NCI-H2227 treated with DMSO at 0.1 percent for 48 hours (cell line): Measurements from ENCODE around the gene FARP1.
"Not testable (repeated sequence)": the region's sequence is repeated elsewhere in the genome, so short reads cannot be mapped to it uniquely, and the experiment has no call there.

Experiments
- DNase-seq: peaks from one replicate; lab custom pipeline; 2025; lab: John Stamatoyannopoulos, UW

FARP1 gene

GRCh38 chr13:98225036-98225940 lies 82.4 kb downstream of the FARP1 start:
- DNase-seq = no peak

GRCh38 chr13:98226496-98226895 lies 83.6 kb downstream of the FARP1 start:
- no peak for DNase-seq

- DNase-seq = no peak
These were observed 85.9 kb downstream of the FARP1 start for GRCh38 chr13:98228661-98229341.

- DNase-seq = not testable (repeated sequence)
These were observed 87.9 kb downstream of the FARP1 start for GRCh38 chr13:98230762-98231161.

GRCh38 chr13:98232456-98232855 lies 89.6 kb downstream of the FARP1 start:
- no peak for DNase-seq

- DNase-seq = no peak
These were observed 90.2 kb downstream of the FARP1 start for GRCh38 chr13:98233127-98233526.

- DNase-seq = no peak
These were observed 91.5 kb downstream of the FARP1 start for GRCh38 chr13:98234348-98234747.

GRCh38 chr13:98236197-98236596 lies 93.3 kb downstream of the FARP1 start:
- no peak for DNase-seq

- DNase-seq = no peak
These were observed 94.4 kb downstream of the FARP1 start for GRCh38 chr13:98237331-98237730.

GRCh38 chr13:98239162-98240076 lies 96.5 kb downstream of the FARP1 start:
- no peak for DNase-seq

GRCh38 chr13:98240135-98240534 lies 97.2 kb downstream of the FARP1 start:
- DNase-seq = no peak

GRCh38 chr13:98240974-98241373 lies 98.1 kb downstream of the FARP1 start:
- DNase-seq = no peak

- DNase-seq = no peak
These were observed 99.1 kb downstream of the FARP1 start for GRCh38 chr13:98241976-98242375.

GRCh38 chr13:98242403-98242802 lies 99.5 kb downstream of the FARP1 start:
- no peak for DNase-seq

GRCh38 chr13:98243929-98244272 lies 101.0 kb downstream of the FARP1 start:
- DNase-seq = no peak

- DNase-seq = no peak
These were observed 103.8 kb downstream of the FARP1 start for GRCh38 chr13:98246538-98247172.

GRCh38 chr13:98251708-98252107 lies 108.8 kb downstream of the FARP1 start:
- no peak for DNase-seq

GRCh38 chr13:98252931-98253470 lies 110.1 kb downstream of the FARP1 start:
- no peak for DNase-seq

- no peak for DNase-seq
These were observed 110.6 kb downstream of the FARP1 start for GRCh38 chr13:98253526-98253925.

- no peak for DNase-seq
These were observed 111.6 kb downstream of the FARP1 start for GRCh38 chr13:98254513-98254912.

GRCh38 chr13:98258226-98258625 lies 115.3 kb downstream of the FARP1 start:
- DNase-seq = no peak
